Muscle layer of colon (tissue), 2 donors: Measurements from ENCODE around the gene MYH7B.
A peak's percentile ranks its signal among the peaks of the same experiment; 100 is the strongest.

ENCODE experiments used
- H3K27ac ChIP-seq: one replicate; pipeline ENCODE4 v1.7.0; 2013; ENCODE audit warnings: low read depth, mild to moderate bottlenecking, low read length, moderate library complexity
- H3K27me3 ChIP-seq, 2 donors: one replicate each; pipeline ENCODE4 v1.7.0; 2013; ENCODE audit warnings: low read length in 2 of 2, mild to moderate bottlenecking in 2 of 2; ENCODE audit not compliant: insufficient read depth in 2 of 2, control insufficient read depth in 1 of 2
- H3K36me3 ChIP-seq: one replicate; pipeline ENCODE4 v1.7.0; 2013; ENCODE audit warnings: mild to moderate bottlenecking, low read length; ENCODE audit not compliant: insufficient read depth
- H3K4me1 ChIP-seq: one replicate; pipeline ENCODE4 v1.7.0; 2013; ENCODE audit warnings: mild to moderate bottlenecking, low read length; ENCODE audit not compliant: insufficient read depth
- H3K4me3 ChIP-seq, 2 donors: one replicate each; pipeline ENCODE4 v1.7.0; 2013; ENCODE audit warnings: low read length in 2 of 2, low read depth in 1 of 2, mild to moderate bottlenecking in 1 of 2, moderate library complexity in 1 of 2
- H3K9ac ChIP-seq: one replicate; pipeline ENCODE4 v1.7.0; 2013; ENCODE audit warnings: low read length
- H3K9me3 ChIP-seq: one replicate; pipeline ENCODE4 v1.7.0; 2013; ENCODE audit warnings: mild to moderate bottlenecking, low read length
- donor health status: abdominal sarcoma.
- donor health status: Adenocarcinoma of cecum.

Gene MYH7B

DNA sequence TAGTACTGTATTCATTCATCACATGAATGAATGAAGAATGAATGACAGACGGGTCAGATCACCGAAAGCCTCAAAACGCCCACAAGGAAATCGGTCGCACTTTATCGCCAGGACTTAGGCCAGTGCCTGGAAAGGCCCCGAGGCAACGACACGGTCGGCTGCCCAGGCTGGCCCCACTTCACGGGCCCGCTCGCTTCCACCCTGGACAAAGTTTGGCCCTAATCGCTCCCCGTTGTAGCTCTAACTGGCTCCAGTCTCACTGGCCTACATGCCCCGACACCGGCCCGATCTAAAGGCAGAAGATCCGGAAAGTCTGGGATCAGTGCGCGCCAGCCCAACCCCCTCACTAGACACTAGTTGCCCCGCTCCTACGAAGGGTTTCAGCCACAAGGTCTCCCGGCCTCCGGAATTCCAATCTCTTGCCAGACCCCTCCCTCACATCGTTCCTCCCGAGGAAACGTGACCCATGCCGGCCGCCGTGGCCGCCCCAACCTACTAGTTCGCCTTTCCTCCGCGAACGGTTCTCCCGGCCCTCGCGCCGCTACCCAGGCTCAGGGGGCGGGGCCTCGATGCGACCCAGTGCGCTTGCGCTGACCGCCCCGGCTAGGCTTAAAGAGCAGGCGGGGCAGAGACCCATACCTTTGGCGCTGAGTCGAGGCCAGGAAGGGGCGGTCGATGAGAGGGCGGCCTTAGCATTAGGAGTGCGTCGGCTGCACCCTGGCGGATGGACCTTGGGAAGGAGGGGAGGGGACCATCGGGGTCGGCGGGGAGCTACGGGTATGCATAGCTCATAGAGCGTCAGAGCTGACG is at the start of gene MYH7B, which contains the start of gene GSS:
Gene MYH7B (plus strand): TSS at position 638 of the 810 bp plus-strand sequence. CDS start 22,138 bp downstream, outside the sequence.
Gene GSS (minus strand): TSS at position 576 of the 810 bp plus-strand sequence. CDS start 3,954 bp downstream, outside the sequence.
- Histone ChIP-seq H3K36me3 (no peaks in the 10 kb centered on the region), H3K27ac (peak within 1 kb of the TSS; percentile 78), H3K4me1 (peaks cover 14% of the 10 kb centered on the region), H3K27me3 (no peaks in the 10 kb centered on the region), H3K4me3 (peak within 1 kb of the TSS; percentile 28 to 93), H3K9me3 (no peaks in the 10 kb centered on the region), H3K9ac (peak within 1 kb of the TSS; percentile 95)

DNA sequence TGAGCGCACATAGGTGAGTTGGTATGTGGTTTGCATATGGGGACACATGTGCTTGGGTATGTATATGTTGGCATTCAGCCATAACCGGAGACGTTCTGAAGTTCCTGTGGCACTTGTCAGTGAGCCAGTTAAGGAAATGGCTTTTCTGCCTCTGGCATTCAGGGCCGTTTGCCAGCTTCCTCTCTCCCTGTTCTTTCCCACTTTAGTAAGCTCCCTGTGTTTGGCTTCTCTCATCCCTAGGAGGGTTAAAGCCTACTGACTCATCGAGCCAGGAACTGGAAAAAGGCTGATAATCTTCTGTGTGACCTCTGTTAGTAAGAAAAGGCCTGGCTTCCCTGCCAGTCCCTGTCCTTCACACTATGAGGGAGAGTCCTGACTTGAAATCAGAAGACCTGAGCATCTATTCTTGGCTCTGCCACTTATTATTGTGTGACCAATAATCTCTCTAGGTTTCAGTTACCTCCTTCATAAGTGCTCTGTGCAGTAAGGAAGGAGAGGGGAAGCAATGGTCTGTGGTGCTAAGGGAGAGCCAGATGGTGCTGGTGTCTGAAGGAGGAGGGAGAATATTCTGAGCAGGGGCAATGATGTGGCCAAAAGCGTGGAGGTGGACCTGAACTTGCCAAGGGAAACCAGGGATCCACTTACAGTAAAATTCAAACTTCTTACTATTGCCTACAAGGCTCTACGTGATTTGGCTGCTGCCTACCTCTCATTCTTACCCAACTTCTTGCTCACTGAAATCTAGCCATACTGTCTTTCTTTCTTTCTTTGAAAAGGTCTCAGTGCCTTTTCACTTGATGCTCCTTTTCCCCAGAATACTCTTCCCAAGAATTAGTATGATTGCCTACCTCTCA is 47.8 kb upstream of the MYH7B start:
- H3K9ac ChIP-seq, result no peak overlapping the region
- H3K36me3 ChIP-seq, result no peaks in the 10 kb centered on the region
- H3K27ac ChIP-seq, result peak overlapping the region; percentile 37
- peaks cover 12% of the 10 kb centered on the region for H3K4me1 ChIP-seq
- H3K27me3 ChIP-seq, result no peaks in the 10 kb centered on the region
- H3K9me3 ChIP-seq, result no peaks in the 10 kb centered on the region
- no peak overlapping the region for H3K4me3 ChIP-seq

DNA sequence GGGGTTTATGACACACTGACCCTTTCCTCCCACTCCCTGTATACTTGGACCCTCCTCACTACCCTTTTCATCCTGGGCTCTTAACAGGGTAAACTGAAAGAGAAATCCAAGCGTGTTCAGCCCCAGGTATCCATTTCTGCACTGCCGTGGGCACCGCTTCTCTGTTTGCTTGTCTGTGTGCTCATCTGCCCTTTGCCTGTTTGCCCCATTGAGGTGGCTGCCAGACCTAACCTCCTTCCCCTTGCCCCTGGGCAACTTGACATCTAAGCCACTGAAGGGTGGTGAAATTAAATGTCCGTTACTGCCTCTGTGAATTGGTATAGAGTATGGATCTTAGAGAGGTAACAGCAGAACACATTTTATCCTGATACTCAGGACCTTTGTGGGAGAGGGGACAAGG is 40.5 kb upstream of the MYH7B start:
- Histone ChIP-seq H3K4me3 (no peak overlapping the region), H3K9me3 (no peaks in the 10 kb centered on the region), H3K9ac (no peak overlapping the region), H3K27me3 (no peaks in the 10 kb centered on the region), H3K4me1 (no peaks in the 10 kb centered on the region), H3K36me3 (peaks cover 31% of the 10 kb centered on the region), H3K27ac (no peak overlapping the region)

DNA sequence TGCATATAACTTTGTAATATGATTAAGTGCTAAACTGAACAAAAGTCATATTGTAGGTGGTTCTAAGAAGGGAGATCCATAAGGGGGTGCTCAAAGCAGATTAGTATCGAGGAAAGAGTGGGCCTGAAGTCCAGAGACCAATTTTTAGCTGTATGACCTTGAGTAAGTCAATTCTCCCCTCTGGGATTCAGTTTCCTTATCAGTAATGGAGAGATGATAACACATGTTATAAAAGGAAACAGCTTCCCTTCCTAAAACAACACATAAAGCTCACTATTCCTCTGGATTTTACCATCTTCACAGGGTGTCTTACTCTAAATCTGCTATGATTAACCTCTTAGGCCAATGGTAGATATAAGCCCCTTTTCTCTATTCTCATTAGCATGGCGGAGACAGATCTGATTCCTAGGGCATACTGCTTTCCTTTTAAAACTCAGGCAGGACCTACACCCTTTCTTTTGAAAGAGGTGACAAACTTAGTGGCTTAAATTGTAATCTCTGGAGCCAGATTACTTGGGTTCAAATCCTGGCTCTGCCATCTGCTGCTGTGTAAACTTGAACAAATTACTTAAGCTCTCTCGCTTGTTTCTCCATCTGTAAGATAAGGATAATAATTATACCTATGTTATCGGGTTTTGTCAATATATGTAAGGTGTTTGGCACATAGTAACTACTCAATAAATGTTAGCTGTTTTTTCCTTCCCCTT is 39.8 kb upstream of the MYH7B start:
- Histone ChIP-seq H3K27me3 (no peaks in the 10 kb centered on the region), H3K36me3 (peaks cover 39% of the 10 kb centered on the region), H3K27ac (no peak overlapping the region), H3K9ac (no peak overlapping the region), H3K9me3 (no peaks in the 10 kb centered on the region), H3K4me3 (no peak overlapping the region), H3K4me1 (no peaks in the 10 kb centered on the region)

DNA sequence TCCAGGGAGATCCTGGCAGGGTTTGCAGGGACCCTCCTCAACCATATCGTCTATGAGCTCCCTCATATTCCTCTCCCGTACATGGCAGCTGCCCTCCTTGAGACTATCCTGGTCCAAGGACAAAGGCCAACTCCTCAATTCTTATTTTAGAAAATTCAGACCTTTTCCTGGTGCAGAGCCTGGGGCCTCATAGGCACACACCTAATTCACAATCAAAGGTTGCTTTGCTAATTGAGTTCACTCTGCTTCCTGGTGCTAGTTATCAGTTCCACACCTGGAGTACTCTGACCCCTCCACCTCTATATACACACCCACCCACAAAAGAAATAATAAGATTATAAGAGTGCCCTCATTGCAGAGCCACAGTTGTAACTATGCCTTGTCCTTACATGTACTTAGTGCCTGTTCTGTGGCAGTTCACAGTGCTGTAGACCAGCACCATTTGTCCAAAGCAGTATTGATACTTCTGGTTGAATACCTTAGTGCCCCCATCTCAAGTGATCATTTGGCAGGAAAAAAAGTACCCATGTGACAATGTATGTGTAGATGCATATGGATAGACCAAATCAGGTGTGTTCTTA is 38.8 kb upstream of the MYH7B start:
- Histone ChIP-seq H3K4me1 (no peaks in the 10 kb centered on the region), H3K36me3 (peaks cover 49% of the 10 kb centered on the region), H3K27me3 (no peaks in the 10 kb centered on the region), H3K9ac (no peak overlapping the region), H3K9me3 (no peaks in the 10 kb centered on the region), H3K4me3 (no peak overlapping the region), H3K27ac (no peak overlapping the region)

DNA sequence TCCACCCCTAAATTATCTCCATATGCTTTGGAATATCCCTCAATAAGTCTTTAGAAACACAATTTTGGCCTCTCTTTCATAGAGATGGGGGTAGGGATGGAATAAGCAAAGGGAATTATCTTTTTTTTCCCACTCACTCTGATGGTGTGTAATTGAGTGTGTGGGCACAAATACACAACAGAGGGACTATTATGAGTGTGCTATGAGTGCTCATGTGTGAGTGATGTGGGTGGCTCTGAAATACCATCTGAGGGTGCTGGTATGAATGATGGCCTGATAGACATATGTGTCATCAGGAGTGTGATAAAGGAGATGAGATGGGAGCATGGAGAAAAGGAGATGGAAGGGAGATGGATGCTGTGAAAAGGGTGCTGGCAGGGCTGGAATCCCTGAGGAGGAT is 35.6 kb upstream of the MYH7B start:
- no peak overlapping the region for H3K9ac ChIP-seq
- H3K27me3 ChIP-seq, result no peaks in the 10 kb centered on the region
- no peak overlapping the region for H3K27ac ChIP-seq
- no peaks in the 10 kb centered on the region for H3K9me3 ChIP-seq
- H3K36me3 ChIP-seq, result peaks cover 44% of the 10 kb centered on the region
- no peak overlapping the region for H3K4me3 ChIP-seq
- no peaks in the 10 kb centered on the region for H3K4me1 ChIP-seq

DNA sequence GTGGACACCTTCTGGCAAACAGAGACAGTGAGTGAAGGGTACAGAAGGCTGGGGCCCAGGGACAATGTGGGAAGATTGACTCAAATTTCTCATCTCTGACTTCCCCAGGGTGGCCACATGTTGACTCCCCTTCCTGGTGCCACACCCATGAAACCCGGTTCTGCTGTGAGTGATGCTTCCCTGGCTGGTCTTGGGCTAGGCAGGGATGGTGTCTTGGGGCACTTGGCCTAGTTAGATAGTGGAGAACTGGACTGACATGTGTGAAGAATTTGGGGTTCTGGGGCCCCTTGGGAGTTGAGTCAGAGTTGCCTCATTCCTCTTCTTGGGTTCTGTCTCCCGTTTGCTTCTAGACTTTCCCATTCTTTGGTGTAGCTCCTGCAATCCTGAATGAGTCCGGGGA is 34.2 kb upstream of the MYH7B start:
- Histone ChIP-seq H3K9me3 (no peaks in the 10 kb centered on the region), H3K4me3 (no peak overlapping the region), H3K27me3 (no peaks in the 10 kb centered on the region), H3K36me3 (peaks cover 53% of the 10 kb centered on the region), H3K9ac (no peak overlapping the region), H3K4me1 (no peaks in the 10 kb centered on the region), H3K27ac (no peak overlapping the region)

DNA sequence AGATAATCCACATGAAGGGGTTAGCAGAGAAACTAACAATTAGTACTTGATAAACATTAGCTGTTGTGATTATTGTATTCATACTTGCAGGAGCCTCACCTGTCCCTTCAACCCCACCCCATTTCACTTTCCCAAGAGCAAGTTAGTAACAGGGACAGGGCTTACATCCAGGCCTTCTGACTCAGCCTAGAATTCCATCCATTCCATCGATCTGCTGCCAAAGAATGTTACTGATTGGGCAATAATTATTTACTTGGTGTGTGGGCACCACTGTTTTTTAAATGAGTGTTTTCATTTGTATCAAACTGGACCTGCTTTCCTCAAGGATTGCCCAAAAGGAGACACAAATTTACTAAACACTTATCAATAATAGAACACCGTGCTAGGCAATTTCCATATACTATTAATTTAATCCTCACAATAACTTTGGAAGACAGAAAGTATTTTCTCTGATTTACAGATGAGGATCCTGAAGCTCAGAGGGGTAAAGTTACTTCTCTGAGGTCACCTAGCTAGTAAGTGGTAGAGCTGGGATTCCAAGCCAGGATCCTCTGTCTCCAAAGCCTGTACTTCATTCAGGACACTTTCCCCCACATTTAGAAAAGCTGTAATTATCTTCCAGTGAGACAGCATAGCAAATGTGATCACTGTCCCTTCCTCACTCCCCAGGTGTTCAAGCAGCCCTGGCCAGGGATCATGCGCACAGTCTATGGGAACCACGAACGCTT is 32.9 kb upstream of the MYH7B start:
- no peaks in the 10 kb centered on the region for H3K9me3 ChIP-seq
- H3K9ac ChIP-seq, result no peak overlapping the region
- no peak overlapping the region for H3K27ac ChIP-seq
- no peak overlapping the region for H3K4me3 ChIP-seq
- no peaks in the 10 kb centered on the region for H3K27me3 ChIP-seq
- H3K36me3 ChIP-seq, result peaks cover 66% of the 10 kb centered on the region
- no peaks in the 10 kb centered on the region for H3K4me1 ChIP-seq

DNA sequence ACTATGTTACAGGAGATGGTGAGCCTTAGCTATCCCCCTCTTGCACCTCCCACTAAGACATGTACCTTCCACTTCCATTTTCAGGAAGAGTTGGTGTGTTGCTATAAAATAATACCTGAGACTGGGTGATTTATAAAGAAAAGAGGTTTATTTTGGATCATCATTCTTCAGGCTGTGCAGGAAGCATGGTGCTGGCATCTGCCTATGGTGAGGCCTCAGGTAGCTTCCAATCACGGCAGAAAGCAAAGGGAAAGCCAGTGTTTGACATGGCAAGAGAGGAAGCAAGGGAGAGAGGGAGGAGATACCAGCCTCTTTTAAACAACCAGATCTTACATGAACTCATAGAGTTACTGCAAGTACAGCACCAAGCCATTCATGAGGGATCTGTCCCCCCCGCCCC is 32.3 kb upstream of the MYH7B start:
- no peaks in the 10 kb centered on the region for H3K27me3 ChIP-seq
- H3K9ac ChIP-seq, result no peak overlapping the region
- H3K27ac ChIP-seq, result no peak overlapping the region
- H3K4me1 ChIP-seq, result no peaks in the 10 kb centered on the region
- H3K9me3 ChIP-seq, result no peaks in the 10 kb centered on the region
- H3K36me3 ChIP-seq, result peaks cover 72% of the 10 kb centered on the region
- H3K4me3 ChIP-seq, result no peak overlapping the region

DNA sequence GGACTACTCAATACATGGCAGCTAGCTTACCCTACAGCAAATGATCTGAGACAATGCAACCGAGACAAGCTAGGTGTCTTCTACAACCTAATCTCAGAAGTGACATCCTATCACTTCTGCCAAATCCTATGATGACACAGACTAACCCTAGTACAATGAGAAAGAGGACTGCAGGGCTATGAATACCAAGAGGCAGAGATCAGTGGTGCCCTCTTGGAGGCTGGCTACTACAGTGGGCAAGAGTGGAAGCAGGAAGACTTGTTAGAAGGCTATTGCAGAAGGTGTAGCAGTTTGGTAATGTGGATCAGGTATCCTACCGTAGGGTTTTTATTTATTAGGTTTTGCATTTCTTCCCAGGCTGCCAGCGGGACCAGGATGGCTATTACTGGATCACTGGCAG is 30.3 kb upstream of the MYH7B start:
- Histone ChIP-seq H3K4me1 (no peaks in the 10 kb centered on the region), H3K36me3 (peaks cover 69% of the 10 kb centered on the region), H3K9me3 (no peaks in the 10 kb centered on the region), H3K27me3 (no peaks in the 10 kb centered on the region), H3K4me3 (no peak overlapping the region), H3K27ac (no peak overlapping the region), H3K9ac (no peak overlapping the region)
